Ureter (tissue), 1 donor: Measurements from ENCODE around the gene CCNB2. TPM values are rescaled to one million over a fixed set of nuclear protein-coding genes. Genes with fewer than 3 reads are reported as not detected.

Experiments
- DNase-seq: peaks from one replicate; pipeline ENCODE4 v3.0.0-alpha.2; 2020; ENCODE audit warnings: low spot score
- total RNA-seq: library from RNA; stranded (reverse); gene quantifications from one replicate; pipeline ENCODE4 v1.2.4, GENCODE V29; 2023
- donor health status: DM: yes; HTN: yes; CAD: no.

CCNB2 gene
- total RNA-seq, 1 donor from 2014 or later: 0.49 TPM

- no peak for DNase-seq
Observed at GRCh38 chr15:59166601-59167265, 61.8 kb downstream of the CCNB2 start.

DNA sequence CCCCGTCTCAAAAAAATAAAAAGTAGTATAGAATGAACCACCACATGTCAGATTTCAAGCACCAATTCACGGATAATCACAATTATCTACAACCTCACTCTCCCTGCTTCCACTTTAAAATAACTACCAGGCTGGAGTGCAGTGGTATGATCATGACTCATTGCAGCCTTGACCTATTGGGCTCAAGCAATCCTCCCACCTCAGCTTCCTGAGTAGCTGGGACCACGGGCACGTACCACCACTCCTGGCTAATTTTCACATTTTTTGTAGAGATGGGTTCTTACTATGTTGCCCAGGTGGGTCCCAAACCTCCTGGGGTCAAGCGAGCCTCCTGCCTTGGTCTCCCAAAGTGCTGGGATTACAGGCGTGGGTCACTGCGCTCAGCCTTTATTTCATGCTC is 63.6 kb downstream of the CCNB2 start:
- DNase-seq: no peak

DNA sequence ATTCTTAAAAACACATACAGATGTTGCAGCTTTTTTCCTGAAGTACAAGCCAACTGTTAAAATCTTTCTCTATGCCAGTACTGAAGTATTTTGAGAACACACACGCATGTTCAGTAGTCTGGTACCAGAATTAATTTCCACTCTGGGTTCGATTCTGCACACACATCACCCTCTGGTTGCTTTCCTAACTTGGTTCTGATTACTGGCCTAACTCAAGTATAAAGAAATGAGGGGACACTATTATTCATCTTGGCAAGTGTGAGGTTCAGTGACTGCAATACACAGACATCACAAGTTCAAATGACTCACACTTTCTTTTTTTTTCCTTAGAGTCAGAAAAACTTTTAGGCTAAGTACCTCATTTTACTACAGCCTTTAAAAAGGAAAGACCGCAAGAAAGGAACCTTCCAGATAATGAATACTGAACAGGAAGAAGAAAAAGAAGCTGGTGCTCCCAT is 64.3 kb downstream of the CCNB2 start:
- no peak for DNase-seq

GRCh38 chr15:59170295-59171066 is 65.5 kb downstream of the CCNB2 start:
- DNase-seq: peak; percentile 76

DNA sequence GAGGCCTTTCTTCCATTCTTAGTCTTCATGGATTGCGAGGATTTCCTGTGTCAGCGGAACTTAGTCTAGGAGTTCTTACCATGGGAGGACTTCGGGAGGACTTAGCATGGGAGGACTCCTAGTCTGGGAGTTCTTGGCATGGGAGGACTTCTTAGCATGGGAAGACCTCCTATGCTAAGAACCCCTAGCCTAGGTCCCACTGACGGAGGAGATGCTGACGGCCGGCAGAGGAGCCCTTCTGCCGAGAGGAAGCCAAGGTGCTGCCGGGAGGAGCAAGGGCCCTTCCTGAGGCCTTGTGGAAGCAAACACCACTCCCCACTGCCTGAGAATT is 66.1 kb downstream of the CCNB2 start:
- DNase-seq: no peak

GRCh38 chr15:59172289-59172901 is 67.4 kb downstream of the CCNB2 start:
- DNase-seq: no peak

DNA sequence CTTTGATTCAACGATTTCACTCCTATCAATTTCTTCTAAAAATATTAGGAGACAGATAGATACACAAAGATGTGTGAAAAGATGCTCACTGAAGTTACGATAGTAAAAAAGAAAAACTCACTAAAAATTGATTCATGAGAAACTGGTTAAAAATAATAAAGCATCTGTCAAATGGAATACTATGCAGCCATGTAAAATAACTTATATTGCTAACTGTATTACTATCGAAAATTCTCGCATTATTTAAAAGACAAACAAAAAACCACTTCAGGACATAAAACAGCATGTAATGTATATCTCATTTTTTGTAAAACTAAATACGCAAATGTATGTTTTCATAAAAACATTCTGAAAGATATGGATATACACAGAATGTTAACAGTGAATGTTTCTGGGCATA is 68.2 kb downstream of the CCNB2 start:
- no peak for DNase-seq

DNA sequence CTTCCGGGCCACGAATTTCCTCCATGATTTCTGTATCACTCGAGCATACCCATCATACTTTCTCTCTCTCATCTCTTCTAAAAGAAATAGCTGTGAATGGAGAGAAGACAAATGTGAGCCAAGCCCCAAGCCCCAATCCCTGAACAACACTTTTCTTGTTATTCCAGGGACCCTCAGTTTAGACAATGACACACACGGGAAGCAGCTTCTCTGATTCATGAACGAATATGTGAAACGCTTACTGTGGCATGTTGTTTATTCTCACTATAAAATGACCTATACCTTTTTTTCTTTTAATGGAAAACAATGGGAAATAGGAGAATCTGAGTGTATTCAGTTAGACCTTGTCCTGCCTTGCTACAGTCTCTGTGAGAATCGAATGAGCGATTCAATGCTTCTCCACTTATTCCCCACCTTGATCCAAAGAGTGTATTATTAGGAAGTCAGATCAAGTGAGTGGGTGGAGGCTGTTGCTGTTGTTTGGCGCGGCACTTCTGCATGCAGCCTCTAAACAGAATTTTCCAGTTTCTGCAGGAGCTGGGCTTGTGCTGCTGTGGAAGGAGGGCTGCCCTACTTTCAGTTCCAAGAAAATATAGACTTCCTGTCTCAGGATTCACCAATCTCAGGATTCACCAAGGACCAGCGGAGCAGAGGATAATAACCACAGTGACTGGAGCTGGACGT is 69.3 kb downstream of the CCNB2 start:
- no peak for DNase-seq

Other genes starting within 250 kb of the CCNB2 start
- 159 TPM for gene SLTM, start 171.5 kb upstream of the CCNB2 start, total RNA-seq
- 56.9 TPM for gene RNF111, start 117.5 kb upstream of the CCNB2 start, total RNA-seq
- not detected for gene LDHAL6B, start 101.7 kb downstream of the CCNB2 start, total RNA-seq